ENCODE measurements around the gene RPL18A. TPM values are rescaled to one million over a fixed set of nuclear protein-coding genes. Genes with fewer than 3 reads are reported as not detected.

The RPL18A gene
- total RNA-seq (3,099 and 3,228 TPM in 2 replicates), polyA plus RNA-seq (3,761 and 3,796 TPM in 2 replicates), polyA minus RNA-seq (3,721 and 3,832 TPM in 2 replicates)
- total RNA-seq (2013): 4,341 TPM

DNA sequence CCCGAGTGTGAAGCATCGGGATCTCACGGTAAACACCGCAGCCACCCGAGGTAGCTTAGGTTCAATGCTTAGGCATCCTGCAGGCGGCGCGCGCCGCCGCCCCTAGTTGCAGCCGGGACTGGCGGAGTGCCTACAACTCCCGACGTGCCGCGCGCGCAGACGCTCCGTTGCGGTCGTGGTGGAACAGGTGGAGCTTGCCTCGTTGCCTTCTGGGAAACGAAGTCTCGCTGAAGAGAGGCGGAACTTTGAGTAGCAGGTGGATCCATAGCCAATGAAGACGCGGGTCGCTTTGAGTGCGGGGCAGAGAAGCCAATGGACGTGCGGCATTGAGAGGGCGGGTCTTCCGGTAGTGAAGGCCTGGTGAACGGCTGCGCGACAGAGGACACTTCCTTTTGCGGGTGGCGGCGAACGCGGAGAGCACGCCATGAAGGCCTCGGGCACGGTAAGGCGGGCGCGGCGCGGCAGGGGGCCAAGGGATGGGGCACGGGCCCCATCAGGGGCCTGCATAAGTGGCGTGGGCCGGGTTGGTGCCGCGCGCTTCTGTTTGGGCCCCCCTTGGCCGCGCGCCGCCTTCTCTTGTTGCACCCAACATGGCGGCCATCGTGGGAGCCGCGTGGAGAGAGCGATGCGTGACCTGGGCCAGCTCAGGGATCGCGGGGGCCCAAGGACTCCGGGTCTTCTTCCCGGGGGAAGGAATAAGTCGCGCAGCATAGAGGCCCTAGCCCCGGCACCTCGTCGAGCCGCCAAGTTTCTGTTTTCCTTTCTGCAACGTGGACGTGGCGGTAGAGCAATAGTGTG, at the start of gene RPL18A:
RPL18A (plus strand) TSS at position 378 of the 798 bp plus-strand sequence; CDS start at position 425, 47 bp downstream.
- Histone ChIP-seq H2AFZ (ENCODE audit: insufficient read depth, low read depth, low read length, poor library complexity, severe bottlenecking) (peak within 1 kb of the TSS; percentile 71), H3K4me1 (ENCODE audit: control insufficient read depth in 2 of 2, insufficient read depth in 2 of 2, low read length in 2 of 2) (peaks cover 23 to 41% of the 10 kb centered on the region in 2 donors), H3K27ac (ENCODE audit: low read length in 2 of 2) (peak within 1 kb of the TSS; percentile 69 to 76), H3K9ac (ENCODE audit: low read length) (peak within 1 kb of the TSS; percentile 84), H3K4me3 (ENCODE audit: control extremely low read depth in 1 of 5, extremely low read depth in 1 of 5, insufficient read depth in 1 of 5, low read depth in 2 of 5, low read length in 4 of 5) (peak within 1 kb of the TSS; percentile 74 to 100 (median 96)), H3K79me2 (ENCODE audit: control insufficient read depth, insufficient read depth, low read length) (peaks cover 31% of the 10 kb centered on the region), H3K36me3 (replicated peaks in 1 of 2; ENCODE audit: control extremely low read depth in 1 of 2, control insufficient read depth in 1 of 2, extremely low read depth in 1 of 2, insufficient read depth in 2 of 2, low read length in 1 of 2) (peaks cover 4 to 40% of the 10 kb centered on the region in 2 experiments), H4K20me1 (ENCODE audit: control insufficient read depth, insufficient read depth, low read length, poor library complexity, severe bottlenecking) (peaks cover 48% of the 10 kb centered on the region), H3K4me2 (replicated peaks; ENCODE audit: low read depth, low read length, poor library complexity, severe bottlenecking) (peak within 1 kb of the TSS; percentile 90), H3K9me3 (ENCODE audit: control extremely low read depth in 1 of 3, control insufficient read depth in 2 of 3, insufficient read depth in 1 of 3, low read length in 2 of 3) (no peaks in the 10 kb centered on the region), H3K27me3 (replicated peaks in 1 of 4; ENCODE audit: control extremely low read depth in 1 of 4, control insufficient read depth in 3 of 4, insufficient read depth in 4 of 4, low read length in 3 of 4) (no peaks in the 10 kb centered on the region)
- intact Hi-C loops (cut with micrococcal nuclease): loop anchor here (1.0 to 10.0 kb wide), 5 partner anchors 73 to 415 kb away; partner anchors contain the start of genes FCHO1, PGLS and TMEM221
- Mint-ChIP-seq H3K9me3 (ENCODE audit: insufficient read depth) (no peaks in the 10 kb centered on the region), H3K4me3 (peak within 1 kb of the TSS; percentile 96), H3K27ac (peak within 1 kb of the TSS; percentile 98), H3K27me3 (no peaks in the 10 kb centered on the region), H3K4me1 (peaks cover 45% of the 10 kb centered on the region)
- WGBS (ENCODE audit: insufficient coverage): under 1% methylated on average over 80 of the region's 80 CpGs
- ATAC-seq (ENCODE audit: low read depth) (peak; percentile 94), DNase-seq (peak; percentile 99)
- TF ChIP-seq CTCF (IDR thresholded peaks at IDR 0.05): peak; percentile 84
- no peak for TF ChIP-seq EZH2 (IDR thresholded peaks at IDR 0.05; ENCODE audit: borderline replicate concordance, insufficient read depth, low read depth, low read length, poor library complexity, severe bottlenecking)
- ChIA-PET CTCF (interaction anchor here (0.6 to 15.3 kb wide), 42 partner anchors 11 to 1687 kb away, joined by 3 to 374 read pairs (median 4); partner anchors contain the start of genes ARRDC2, B3GNT3, CCDC124 and FCHO1), POLR2A (interaction anchor here (0.6 to 2.5 kb wide), 25 partner anchors 9 to 729 kb away, joined by 3 to 65 read pairs (median 3); partner anchors contain the start of genes CCDC124, FCHO1, JAK3 and MAP1S)

All from B cell (primary cell).